Lower lobe of right lung (tissue), 2 donors: ENCODE data around the gene HBG2. TPM values are rescaled to one million over a fixed set of nuclear protein-coding genes. Genes with fewer than 3 reads are reported as not detected.

ENCODE experiments used
- ATAC-seq, 2 donors: fragments of 200-7000 bp; cut with Tn5 transposase; one replicate each; pipeline ENCODE4 v1.9.1; 2020 to 2022; ENCODE audit warnings: mild to moderate bottlenecking in 2 of 2, moderate library complexity in 2 of 2
- DNase-seq: peaks from one replicate; pipeline ENCODE4 v3.0.0-alpha.2; 2020
- H3K27ac ChIP-seq: fragments of 200-600 bp; one replicate; pipeline ENCODE4 v1.8.0; 2022
- H3K27me3 ChIP-seq: fragments of 200-600 bp; one replicate; pipeline ENCODE4 v1.8.0; 2022; ENCODE audit warnings: low read depth
- H3K36me3 ChIP-seq: fragments of 200-600 bp; one replicate; pipeline ENCODE4 v1.8.0; 2022; ENCODE audit warnings: mild to moderate bottlenecking
- H3K4me1 ChIP-seq: fragments of 200-600 bp; one replicate; pipeline ENCODE4 v1.8.0; 2022
- H3K4me3 ChIP-seq: fragments of 200-600 bp; one replicate; pipeline ENCODE4 v1.8.0; 2022; ENCODE audit warnings: mild to moderate bottlenecking
- H3K9me3 ChIP-seq: fragments of 200-600 bp; one replicate; pipeline ENCODE4 v1.8.0; 2022
- intact Hi-C: fragments of 100-400 bp; cut with DNase I; formaldehyde crosslinking; loops from one replicate; pipeline ENCODE4 v1.11.0; 2022
- total RNA-seq: library from RNA; stranded (reverse); fragmentation: NEBNext Ultra II Directional; extraction: Animal tissue kit (Norgen Biotek cat#: 25700); gene quantifications from one replicate; pipeline ENCODE4 v1.2.1, GENCODE V29; 2021
- TF ChIP-seq, protein P1 (sequence below): fragments of 200-600 bp; IDR thresholded peaks from one replicate; pipeline ENCODE4 v1.8.0; 2022; ENCODE audit warnings: antibody characterized with exemption, mild to moderate bottlenecking
- donor health status: DM: no; HTN: yes; CAD: no; lungs with severe emphysema.

The HBG2 gene
- total RNA-seq, 1 donor from 2014 or later: 0.89 TPM

DNA sequence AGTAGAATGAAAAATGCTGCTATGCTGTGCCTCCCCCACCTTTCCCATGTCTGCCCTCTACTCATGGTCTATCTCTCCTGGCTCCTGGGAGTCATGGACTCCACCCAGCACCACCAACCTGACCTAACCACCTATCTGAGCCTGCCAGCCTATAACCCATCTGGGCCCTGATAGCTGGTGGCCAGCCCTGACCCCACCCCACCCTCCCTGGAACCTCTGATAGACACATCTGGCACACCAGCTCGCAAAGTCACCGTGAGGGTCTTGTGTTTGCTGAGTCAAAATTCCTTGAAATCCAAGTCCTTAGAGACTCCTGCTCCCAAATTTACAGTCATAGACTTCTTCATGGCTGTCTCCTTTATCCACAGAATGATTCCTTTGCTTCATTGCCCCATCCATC is 30.1 kb upstream of the HBG2 start:
- peak in 1 of 2 donors; percentile 23 for ATAC-seq
- no peaks in the 10 kb centered on the region for H3K4me1 ChIP-seq
- H3K4me3 ChIP-seq: no peak overlapping the region
- H3K36me3 ChIP-seq: no peaks in the 10 kb centered on the region
- TF ChIP-seq, protein P1, sequence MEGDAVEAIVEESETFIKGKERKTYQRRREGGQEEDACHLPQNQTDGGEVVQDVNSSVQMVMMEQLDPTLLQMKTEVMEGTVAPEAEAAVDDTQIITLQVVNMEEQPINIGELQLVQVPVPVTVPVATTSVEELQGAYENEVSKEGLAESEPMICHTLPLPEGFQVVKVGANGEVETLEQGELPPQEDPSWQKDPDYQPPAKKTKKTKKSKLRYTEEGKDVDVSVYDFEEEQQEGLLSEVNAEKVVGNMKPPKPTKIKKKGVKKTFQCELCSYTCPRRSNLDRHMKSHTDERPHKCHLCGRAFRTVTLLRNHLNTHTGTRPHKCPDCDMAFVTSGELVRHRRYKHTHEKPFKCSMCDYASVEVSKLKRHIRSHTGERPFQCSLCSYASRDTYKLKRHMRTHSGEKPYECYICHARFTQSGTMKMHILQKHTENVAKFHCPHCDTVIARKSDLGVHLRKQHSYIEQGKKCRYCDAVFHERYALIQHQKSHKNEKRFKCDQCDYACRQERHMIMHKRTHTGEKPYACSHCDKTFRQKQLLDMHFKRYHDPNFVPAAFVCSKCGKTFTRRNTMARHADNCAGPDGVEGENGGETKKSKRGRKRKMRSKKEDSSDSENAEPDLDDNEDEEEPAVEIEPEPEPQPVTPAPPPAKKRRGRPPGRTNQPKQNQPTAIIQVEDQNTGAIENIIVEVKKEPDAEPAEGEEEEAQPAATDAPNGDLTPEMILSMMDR: no peak
- H3K27me3 ChIP-seq: no peaks in the 10 kb centered on the region
- no peak for DNase-seq
- no peaks in the 10 kb centered on the region for H3K9me3 ChIP-seq
- H3K27ac ChIP-seq: no peak overlapping the region
- intact Hi-C loops: no loop called here

DNA sequence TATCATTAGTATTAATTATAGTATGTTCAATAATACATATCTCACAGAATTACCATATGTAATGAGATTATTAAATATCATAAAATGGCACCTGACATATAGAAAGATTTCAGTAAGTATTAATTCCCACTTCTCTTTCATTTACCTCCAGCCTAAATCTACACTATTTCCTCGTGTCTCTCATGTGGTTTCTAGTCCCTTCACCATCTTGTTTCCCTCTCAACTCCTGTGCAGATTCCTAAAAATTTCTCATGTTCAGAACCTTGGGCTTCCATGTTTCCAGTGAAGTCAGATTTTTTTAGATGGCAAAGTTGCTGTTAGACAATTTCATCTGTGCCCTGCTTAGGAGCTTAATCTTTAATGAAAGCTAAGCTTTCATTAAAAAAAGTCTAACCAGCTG is 29.3 kb upstream of the HBG2 start:
- intact Hi-C loops: no loop called here
- H3K4me3 ChIP-seq: no peak overlapping the region
- no peak overlapping the region for H3K27ac ChIP-seq
- no peaks in the 10 kb centered on the region for H3K27me3 ChIP-seq
- H3K36me3 ChIP-seq: no peaks in the 10 kb centered on the region
- TF ChIP-seq, protein P1: no peak
- DNase-seq: no peak
- no peaks in the 10 kb centered on the region for H3K9me3 ChIP-seq
- no peak for ATAC-seq
- H3K4me1 ChIP-seq: no peaks in the 10 kb centered on the region

DNA sequence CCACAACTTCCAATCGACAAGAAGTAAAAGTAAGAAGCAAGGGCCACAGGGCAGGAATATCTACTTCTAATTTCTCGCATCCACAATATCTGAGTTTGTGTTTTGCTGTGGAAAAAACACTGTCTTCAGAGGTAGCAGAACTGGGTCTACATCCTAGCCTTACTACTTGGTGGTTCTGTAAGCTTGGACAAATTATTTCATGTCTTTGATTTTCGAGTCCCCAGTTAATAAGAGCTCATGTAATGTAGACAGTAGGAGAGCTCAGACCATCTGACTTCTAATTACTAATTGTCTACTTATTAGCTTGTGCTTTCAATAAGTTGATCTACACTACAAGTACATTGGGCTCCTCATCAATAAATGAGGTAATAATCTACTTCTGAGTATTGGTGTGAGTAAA is 28.5 kb upstream of the HBG2 start:
- Histone ChIP-seq H3K9me3 (no peaks in the 10 kb centered on the region), H3K4me3 (no peak overlapping the region), H3K27me3 (no peaks in the 10 kb centered on the region), H3K4me1 (no peaks in the 10 kb centered on the region), H3K27ac (no peak overlapping the region), H3K36me3 (no peaks in the 10 kb centered on the region)
- intact Hi-C loops: no loop called here
- TF ChIP-seq, protein P1: no peak
- ATAC-seq (no peak), DNase-seq (no peak)

DNA sequence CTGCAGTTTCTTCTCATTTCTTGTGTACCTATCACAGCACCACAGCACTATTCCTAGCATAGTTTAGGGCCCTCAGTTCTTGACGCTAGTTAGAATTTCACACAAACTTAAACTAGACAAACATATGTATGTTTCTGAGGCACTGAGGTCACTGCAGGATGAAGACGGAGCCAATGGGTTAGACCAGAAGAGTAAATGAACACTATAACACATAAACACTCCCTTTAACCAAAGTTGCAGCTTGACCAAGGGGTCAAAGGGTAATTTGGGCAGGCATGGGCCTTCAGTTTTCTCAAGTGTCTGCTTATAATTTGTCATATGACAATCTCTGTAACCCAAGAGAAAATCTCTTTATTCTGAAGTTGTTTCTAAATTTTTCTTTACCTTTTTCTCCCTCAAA is 28.0 kb upstream of the HBG2 start:
- DNase-seq (no peak), ATAC-seq (no peak)
- no peaks in the 10 kb centered on the region for H3K36me3 ChIP-seq
- H3K4me3 ChIP-seq: no peak overlapping the region
- H3K27me3 ChIP-seq: no peaks in the 10 kb centered on the region
- H3K9me3 ChIP-seq: no peaks in the 10 kb centered on the region
- intact Hi-C loops: no loop called here
- no peaks in the 10 kb centered on the region for H3K4me1 ChIP-seq
- no peak overlapping the region for H3K27ac ChIP-seq
- TF ChIP-seq, protein P1: no peak

DNA sequence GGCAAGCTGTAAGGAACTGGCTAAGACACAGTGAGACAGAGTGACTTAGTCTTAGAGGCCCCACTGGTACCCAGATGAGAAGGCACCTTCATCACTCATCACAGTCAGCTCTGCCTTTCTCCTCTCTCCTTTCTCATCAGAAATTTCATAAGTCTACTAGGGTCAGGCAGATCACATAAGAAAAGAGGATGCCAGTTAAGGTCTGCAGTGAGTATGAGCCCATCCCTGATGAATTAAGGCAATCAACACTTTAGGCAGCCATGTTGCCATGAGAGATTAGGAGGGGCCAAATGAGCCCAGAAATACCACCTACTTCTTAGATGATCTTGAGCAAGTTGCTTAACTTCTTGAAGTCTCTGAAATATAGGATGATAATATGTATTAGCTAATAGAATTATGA is 27.0 kb upstream of the HBG2 start:
- H3K36me3 ChIP-seq: no peaks in the 10 kb centered on the region
- intact Hi-C loops: no loop called here
- no peaks in the 10 kb centered on the region for H3K27me3 ChIP-seq
- no peak for ATAC-seq
- H3K27ac ChIP-seq: no peak overlapping the region
- no peaks in the 10 kb centered on the region for H3K4me1 ChIP-seq
- no peak for DNase-seq
- H3K4me3 ChIP-seq: no peak overlapping the region
- no peaks in the 10 kb centered on the region for H3K9me3 ChIP-seq
- TF ChIP-seq, protein P1: no peak

DNA sequence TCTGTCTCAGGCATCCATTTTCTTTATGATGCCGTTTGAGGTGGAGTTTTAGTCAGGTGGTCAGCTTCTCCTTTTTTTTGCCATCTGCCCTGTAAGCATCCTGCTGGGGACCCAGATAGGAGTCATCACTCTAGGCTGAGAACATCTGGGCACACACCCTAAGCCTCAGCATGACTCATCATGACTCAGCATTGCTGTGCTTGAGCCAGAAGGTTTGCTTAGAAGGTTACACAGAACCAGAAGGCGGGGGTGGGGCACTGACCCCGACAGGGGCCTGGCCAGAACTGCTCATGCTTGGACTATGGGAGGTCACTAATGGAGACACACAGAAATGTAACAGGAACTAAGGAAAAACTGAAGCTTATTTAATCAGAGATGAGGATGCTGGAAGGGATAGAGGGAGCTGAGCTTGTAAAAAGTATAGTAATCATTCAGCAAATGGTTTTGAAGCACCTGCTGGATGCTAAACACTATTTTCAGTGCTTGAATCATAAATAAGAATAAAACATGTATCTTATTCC is 26.1 kb upstream of the HBG2 start:
- TF ChIP-seq, protein P1: no peak
- intact Hi-C loops: no loop called here
- DNase-seq: no peak

More for the DNA sequence above, 26.1 kb upstream of the HBG2 start:
- Histone ChIP-seq H3K27me3 (no peaks in the 10 kb centered on the region), H3K4me3 (no peak overlapping the region), H3K4me1 (no peaks in the 10 kb centered on the region), H3K27ac (no peak overlapping the region), H3K9me3 (no peaks in the 10 kb centered on the region), H3K36me3 (no peaks in the 10 kb centered on the region)
- ATAC-seq: peak in 1 of 2 donors; percentile 47
